Measurements from ENCODE around the gene USP24. TPM values are rescaled to one million over a fixed set of nuclear protein-coding genes. Genes with fewer than 3 reads are reported as not detected.
A peak's percentile ranks its signal among the peaks of the same experiment; 100 is the strongest.

USP24 gene
- total RNA-seq, 1 donor from 2014 or later, result 58.1 TPM

DNA sequence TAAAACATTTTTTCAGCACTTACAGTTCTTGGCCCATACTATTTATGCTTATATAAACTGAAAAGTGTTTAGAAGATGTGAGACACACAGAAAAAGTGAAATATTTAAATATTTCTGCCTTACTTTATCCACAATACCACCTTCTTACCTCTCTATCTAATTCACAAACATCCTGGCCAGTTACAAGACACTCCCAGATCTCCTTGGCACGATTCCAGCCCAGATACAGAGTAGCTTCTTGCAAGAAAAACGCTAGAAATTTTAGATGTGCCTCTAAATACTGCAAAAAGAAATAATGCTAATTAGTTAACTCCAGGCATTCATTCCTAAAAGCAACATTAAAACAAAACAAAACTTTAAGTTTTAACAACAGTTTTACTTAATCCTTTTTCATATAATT, 68.4 kb downstream of the USP24 start:
- no peaks in the 10 kb centered on the region for H3K27me3 Mint-ChIP-seq (ENCODE audit: low read depth)
- peak; percentile 34 to 45 for DNase-seq (ENCODE audit: low spot score in 2 of 2, unreplicated experiment in 2 of 2)
- H3K9me3 Mint-ChIP-seq, result no peaks in the 10 kb centered on the region
- peaks cover 27% of the 10 kb centered on the region for H3K36me3 Mint-ChIP-seq
- TF ChIP-seq, protein P1, sequence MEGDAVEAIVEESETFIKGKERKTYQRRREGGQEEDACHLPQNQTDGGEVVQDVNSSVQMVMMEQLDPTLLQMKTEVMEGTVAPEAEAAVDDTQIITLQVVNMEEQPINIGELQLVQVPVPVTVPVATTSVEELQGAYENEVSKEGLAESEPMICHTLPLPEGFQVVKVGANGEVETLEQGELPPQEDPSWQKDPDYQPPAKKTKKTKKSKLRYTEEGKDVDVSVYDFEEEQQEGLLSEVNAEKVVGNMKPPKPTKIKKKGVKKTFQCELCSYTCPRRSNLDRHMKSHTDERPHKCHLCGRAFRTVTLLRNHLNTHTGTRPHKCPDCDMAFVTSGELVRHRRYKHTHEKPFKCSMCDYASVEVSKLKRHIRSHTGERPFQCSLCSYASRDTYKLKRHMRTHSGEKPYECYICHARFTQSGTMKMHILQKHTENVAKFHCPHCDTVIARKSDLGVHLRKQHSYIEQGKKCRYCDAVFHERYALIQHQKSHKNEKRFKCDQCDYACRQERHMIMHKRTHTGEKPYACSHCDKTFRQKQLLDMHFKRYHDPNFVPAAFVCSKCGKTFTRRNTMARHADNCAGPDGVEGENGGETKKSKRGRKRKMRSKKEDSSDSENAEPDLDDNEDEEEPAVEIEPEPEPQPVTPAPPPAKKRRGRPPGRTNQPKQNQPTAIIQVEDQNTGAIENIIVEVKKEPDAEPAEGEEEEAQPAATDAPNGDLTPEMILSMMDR (IDR thresholded peaks at IDR 0.05; ENCODE audit: unreplicated experiment), result no peak
- no peak overlapping the region for H3K27ac Mint-ChIP-seq
- no peak overlapping the region for H3K4me3 Mint-ChIP-seq
- H3K4me1 Mint-ChIP-seq, result peaks cover 3% of the 10 kb centered on the region

DNA sequence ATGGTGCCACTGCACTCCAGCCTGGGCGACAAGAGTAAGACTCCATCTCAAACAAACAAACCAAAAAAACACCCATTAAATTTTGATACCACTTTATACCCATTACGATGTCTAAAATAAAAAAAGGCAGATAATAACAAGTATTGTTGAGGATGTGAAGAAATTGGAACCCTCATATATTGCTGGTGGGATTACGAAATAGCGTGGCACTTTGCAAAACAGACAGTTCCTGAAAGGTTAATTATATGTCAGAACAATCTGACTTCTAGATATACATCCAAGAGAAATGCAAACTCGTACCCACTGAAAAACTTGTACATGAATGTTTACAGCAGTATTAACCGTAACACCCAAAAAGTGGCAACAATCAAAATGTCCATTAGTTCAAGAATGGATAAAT, 70.3 kb downstream of the USP24 start:
- Mint-ChIP-seq H3K27me3 (ENCODE audit: low read depth) (no peaks in the 10 kb centered on the region), H3K4me3 (no peak overlapping the region), H3K9me3 (no peaks in the 10 kb centered on the region), H3K36me3 (peaks cover 19% of the 10 kb centered on the region), H3K27ac (no peak overlapping the region), H3K4me1 (peaks cover 3% of the 10 kb centered on the region)
- TF ChIP-seq, protein P1 (IDR thresholded peaks at IDR 0.05; ENCODE audit: unreplicated experiment), result no peak
- no peak for DNase-seq (ENCODE audit: low spot score in 2 of 2, unreplicated experiment in 2 of 2)

DNA sequence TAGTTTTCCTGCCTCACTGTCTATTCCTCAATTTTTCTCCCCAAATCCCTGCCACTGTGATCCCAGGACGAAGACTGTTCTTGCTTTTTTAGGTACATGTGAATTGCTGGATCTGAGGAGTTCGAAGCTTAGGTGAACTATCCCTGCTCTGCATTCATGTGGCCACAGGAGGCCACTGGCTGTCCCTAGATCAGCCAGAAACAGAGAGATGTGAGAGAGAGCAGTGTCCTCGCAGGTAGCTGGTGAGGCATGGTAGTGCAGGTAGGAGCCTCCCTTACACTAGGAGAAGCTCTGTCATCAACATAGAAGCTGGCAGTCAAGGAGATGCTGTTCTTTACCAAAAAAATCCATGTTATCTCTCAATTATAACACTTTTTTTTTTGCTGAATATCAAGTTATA, 71.5 kb downstream of the USP24 start:
- TF ChIP-seq, protein P1 (IDR thresholded peaks at IDR 0.05; ENCODE audit: unreplicated experiment), result no peak
- peaks cover 3% of the 10 kb centered on the region for H3K4me1 Mint-ChIP-seq
- no peaks in the 10 kb centered on the region for H3K9me3 Mint-ChIP-seq
- no peak overlapping the region for H3K4me3 Mint-ChIP-seq
- no peak for DNase-seq (ENCODE audit: low spot score in 2 of 2, unreplicated experiment in 2 of 2)
- no peaks in the 10 kb centered on the region for H3K27me3 Mint-ChIP-seq (ENCODE audit: low read depth)
- H3K36me3 Mint-ChIP-seq, result peaks cover 25% of the 10 kb centered on the region
- H3K27ac Mint-ChIP-seq, result no peak overlapping the region

DNA sequence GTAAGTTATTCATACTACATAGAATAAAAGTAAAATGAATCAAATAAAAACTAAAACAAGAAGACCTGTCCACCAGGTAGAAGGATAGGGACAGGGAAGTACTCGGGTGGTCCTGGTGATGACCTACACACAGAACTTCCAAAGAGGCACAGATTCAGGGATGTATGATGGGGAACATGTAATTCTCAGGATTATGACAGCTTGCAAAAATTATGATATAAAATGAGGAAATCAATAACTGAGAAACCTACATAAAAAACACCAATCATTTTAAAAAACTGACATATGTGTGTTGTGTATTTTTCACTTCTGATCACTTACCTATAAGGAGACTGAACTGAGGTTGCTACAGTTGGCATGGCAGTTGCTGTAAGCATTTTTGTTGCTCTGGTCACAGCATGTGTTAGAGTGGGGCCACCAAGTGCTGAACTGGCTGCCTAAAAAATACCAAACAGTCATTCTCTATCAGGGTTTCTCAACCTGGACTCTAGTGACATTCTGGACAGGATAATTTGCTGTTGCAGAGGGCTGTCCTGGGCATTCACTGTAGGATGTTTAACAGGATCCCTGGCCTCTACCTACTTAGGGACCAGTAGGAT, 73.8 kb downstream of the USP24 start:
- DNase-seq (ENCODE audit: low spot score in 2 of 2, unreplicated experiment in 2 of 2), result no peak
- Mint-ChIP-seq H3K27me3 (ENCODE audit: low read depth) (no peaks in the 10 kb centered on the region), H3K4me1 (no peaks in the 10 kb centered on the region), H3K4me3 (no peak overlapping the region), H3K36me3 (peaks cover 25% of the 10 kb centered on the region), H3K9me3 (no peaks in the 10 kb centered on the region), H3K27ac (no peak overlapping the region)
- TF ChIP-seq, protein P1 (IDR thresholded peaks at IDR 0.05; ENCODE audit: unreplicated experiment), result no peak

DNA sequence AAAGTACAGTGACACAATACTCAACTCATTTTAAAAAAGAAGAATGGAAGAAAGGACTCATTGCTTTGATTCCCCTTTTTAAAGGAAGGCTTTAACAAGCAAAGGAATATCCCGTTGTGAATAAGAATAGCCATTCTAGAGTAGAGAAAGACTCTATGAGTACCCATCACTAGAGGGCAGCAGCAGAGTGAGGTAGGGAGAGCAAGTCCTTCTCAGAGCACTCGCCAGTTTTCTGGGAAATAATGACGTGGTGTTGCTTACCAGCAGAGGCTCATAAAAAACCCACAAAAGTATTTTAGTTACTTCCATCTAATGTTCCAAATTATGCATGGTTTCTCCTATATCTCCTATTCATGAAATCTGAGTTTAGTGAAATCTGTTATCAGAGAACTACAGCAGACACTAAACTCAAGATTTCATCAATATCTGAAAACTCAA, 74.6 kb downstream of the USP24 start:
- TF ChIP-seq, protein P1 (IDR thresholded peaks at IDR 0.05; ENCODE audit: unreplicated experiment), result peak; percentile 38
- Mint-ChIP-seq H3K36me3 (peaks cover 21% of the 10 kb centered on the region), H3K4me1 (no peaks in the 10 kb centered on the region), H3K27me3 (ENCODE audit: low read depth) (no peaks in the 10 kb centered on the region), H3K27ac (no peak overlapping the region), H3K9me3 (no peaks in the 10 kb centered on the region), H3K4me3 (no peak overlapping the region)
- DNase-seq (ENCODE audit: low spot score in 2 of 2, unreplicated experiment in 2 of 2), result peak; percentile 27 to 50

DNA sequence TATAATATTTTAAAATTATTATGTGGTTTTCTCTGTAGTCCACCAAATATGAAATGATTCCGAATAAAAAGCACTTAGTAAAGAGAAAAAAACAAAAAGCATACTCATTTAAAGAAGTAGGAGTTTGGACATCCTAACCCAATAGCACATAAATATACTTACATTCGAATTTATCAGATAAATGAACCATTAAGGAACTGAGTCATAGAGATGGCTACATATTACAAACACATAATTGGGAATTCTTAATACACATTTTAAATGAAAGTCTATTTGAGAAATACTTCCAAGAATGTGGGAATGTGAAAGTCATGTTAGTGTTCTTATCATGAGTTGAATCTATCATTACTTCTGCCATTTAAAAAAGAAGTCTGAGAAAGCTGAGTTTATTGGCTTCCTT, 75.0 kb downstream of the USP24 start:
- H3K36me3 Mint-ChIP-seq, result peaks cover 21% of the 10 kb centered on the region
- DNase-seq (ENCODE audit: low spot score in 2 of 2, unreplicated experiment in 2 of 2), result no peak
- TF ChIP-seq, protein P1 (IDR thresholded peaks at IDR 0.05; ENCODE audit: unreplicated experiment), result no peak
- H3K27ac Mint-ChIP-seq, result no peak overlapping the region
- H3K27me3 Mint-ChIP-seq (ENCODE audit: low read depth), result no peaks in the 10 kb centered on the region
- no peak overlapping the region for H3K4me3 Mint-ChIP-seq
- H3K4me1 Mint-ChIP-seq, result no peaks in the 10 kb centered on the region
- no peaks in the 10 kb centered on the region for H3K9me3 Mint-ChIP-seq

Data from mesothelial cell of epicardium (in vitro differentiated cells).